Endothelial cell of umbilical vein (primary cell): Measurements from ENCODE around the gene TEX264. TPM values are rescaled to one million over a fixed set of nuclear protein-coding genes. Genes with fewer than 3 reads are reported as not detected.

Experiments
- BruUV-seq: library from RNA; stranded (reverse); fragments of 400-500 nt; replicated peaks from 2 replicates; lab custom pipeline; 2021; lab: Mats Ljungman, UMichigan
- CTCF ChIA-PET: fragments of 300-600, 350-600 bp; sonication (Branson Sonifier 250); formaldehyde crosslinking; loops from one replicate; lab custom pipeline; 2021; ENCODE audit warnings: antibody characterized with exemption, inconsistent platforms; lab: Charles Lee
- POLR2A ChIA-PET: fragments of 300-600, 350-600 bp; sonication (Branson Sonifier 250); formaldehyde crosslinking; loops from one replicate; lab custom pipeline; 2021; ENCODE audit warnings: antibody characterized with exemption, inconsistent platforms; lab: Charles Lee
- DNase-seq: peaks from one replicate; pipeline ENCODE4 v3.0.0-alpha.2; 2011; ENCODE audit warnings: low read depth, low spot score
- FAIRE-seq: peaks from 2 replicates; lab custom pipeline; 2011; peaks lifted over from hg19 to GRCh38; lab: Jason Lieb, UNC
- H2AFZ ChIP-seq: 2 replicates; pipeline ENCODE4 v1.6.0; 2012; ENCODE audit warnings: low read depth, low read length, control low read depth, inconsistent platforms
- H3K27ac ChIP-seq: 2 replicates; pipeline ENCODE4 v1.5.1; 2011; ENCODE audit warnings: low read depth, mild to moderate bottlenecking, control low read depth, low read length, moderate library complexity; ENCODE audit not compliant: insufficient read depth
- H3K27me3 ChIP-seq, 2 experiments: 2 replicates each; pipeline versions ENCODE4 v1.6.0 to v1.6.1; 2011; ENCODE audit warnings: low read length in 2 of 2, mixed read lengths in 1 of 2; ENCODE audit not compliant: control insufficient read depth in 2 of 2, insufficient read depth in 2 of 2
- H3K36me3 ChIP-seq, 2 experiments: 2 replicates in 1 of 2; 3 replicates in 1 of 2; pipeline ENCODE4 v1.5.1; 2011; ENCODE audit warnings: low read length in 2 of 2, mild to moderate bottlenecking in 1 of 2, moderate library complexity in 1 of 2; ENCODE audit not compliant: control insufficient read depth in 2 of 2, insufficient read depth in 2 of 2; ENCODE audit errors: extremely low read depth in 1 of 2
- H3K4me1 ChIP-seq: 3 replicates; pipeline ENCODE4 v1.5.1; 2011; ENCODE audit warnings: mild to moderate bottlenecking, low read length; ENCODE audit not compliant: control insufficient read depth, insufficient read depth; ENCODE audit errors: extremely low read depth
- H3K4me2 ChIP-seq: 2 replicates; pipeline ENCODE4 v1.6.1; 2011; ENCODE audit warnings: low read length, control low read depth, mixed read lengths; ENCODE audit not compliant: insufficient read depth
- H3K4me3 ChIP-seq, 3 experiments: fragments of 200-600 bp in 1 of 3; sonication (generic), shearing (Covaris generic) in 1 of 3; replicated peaks in 1 of 3; 2 replicates each; pipeline ENCODE4 v1.5.1; 2011 to 2016; ENCODE audit warnings: control low read depth in 3 of 3, low read length in 3 of 3, mild to moderate bottlenecking in 2 of 3, inconsistent platforms in 1 of 3, low read depth in 1 of 3, moderate library complexity in 1 of 3; ENCODE audit not compliant: insufficient read depth in 1 of 3
- H3K79me2 ChIP-seq: 2 replicates; pipeline ENCODE4 v1.6.0; 2012; ENCODE audit warnings: low read length, inconsistent platforms; ENCODE audit not compliant: control insufficient read depth, insufficient read depth
- H3K9ac ChIP-seq: replicated peaks from 2 replicates; pipeline ENCODE3; 2011; ENCODE audit warnings: low read length, control low read depth; ENCODE audit not compliant: insufficient read depth; ENCODE audit errors: extremely low read depth
- H3K9me1 ChIP-seq: replicated peaks from 3 replicates; pipeline ENCODE4 v1.6.0; 2011; ENCODE audit warnings: mild to moderate bottlenecking, low read length; ENCODE audit not compliant: control insufficient read depth, insufficient read depth; ENCODE audit errors: extremely low read depth
- H3K9me3 ChIP-seq: replicated peaks from 2 replicates; pipeline ENCODE4 v1.5.1; 2012; ENCODE audit warnings: low read length, inconsistent platforms; ENCODE audit not compliant: control insufficient read depth, insufficient read depth
- H4K20me1 ChIP-seq: replicated peaks from 2 replicates; pipeline ENCODE3; 2011; ENCODE audit warnings: mild to moderate bottlenecking, low read length; ENCODE audit not compliant: control insufficient read depth, insufficient read depth; ENCODE audit errors: extremely low read depth
- CTCF ChIP-seq, 2 donors: IDR thresholded peaks; 1 replicate in 1 of 2; 2 replicates in 1 of 2; pipeline ENCODE4 v1.5.1; 2011; ENCODE audit warnings: low read length in 2 of 2, mild to moderate bottlenecking in 2 of 2, moderate library complexity in 2 of 2, control low read depth in 1 of 2, inconsistent platforms in 1 of 2, low read depth in 1 of 2; ENCODE audit not compliant: insufficient read depth in 1 of 2; ENCODE audit errors: extremely low read depth in 1 of 2
- EZH2 ChIP-seq: IDR thresholded peaks from 2 replicates; pipeline ENCODE4 v1.6.1; 2012; ENCODE audit warnings: borderline replicate concordance, low read depth, mild to moderate bottlenecking, moderate library complexity, low read length, inconsistent platforms; ENCODE audit not compliant: severe bottlenecking
- FOS ChIP-seq: IDR thresholded peaks from 2 replicates; pipeline ENCODE4 v1.6.1; 2011; ENCODE audit warnings: mild to moderate bottlenecking, low read length, moderate library complexity, borderline replicate concordance; ENCODE audit not compliant: insufficient read depth
- GATA2 ChIP-seq: IDR thresholded peaks from 2 replicates; pipeline ENCODE4 v1.7.0; 2011; ENCODE audit warnings: low read depth, mild to moderate bottlenecking, moderate library complexity, mixed read lengths, low read length; ENCODE audit not compliant: insufficient read length, insufficient read depth
- JUN ChIP-seq: IDR thresholded peaks from 2 replicates; pipeline ENCODE4 v1.6.1; 2011; ENCODE audit warnings: borderline replicate concordance, low read depth; ENCODE audit not compliant: insufficient read length, insufficient read depth
- MAX ChIP-seq: IDR thresholded peaks from 2 replicates; pipeline ENCODE4 v1.6.1; 2011; ENCODE audit not compliant: insufficient read depth, insufficient read length
- MYC ChIP-seq: IDR thresholded peaks from one replicate; pipeline ENCODE4 v1.6.1; 2011; ENCODE audit warnings: mild to moderate bottlenecking, low read depth, low read length
- POLR2A ChIP-seq: IDR thresholded peaks from 2 replicates; pipeline ENCODE4 v1.6.1; 2012; ENCODE audit warnings: low read depth, mild to moderate bottlenecking, control low read depth, low read length
- POLR2AphosphoS5 ChIP-seq: IDR thresholded peaks from 2 replicates; pipeline ENCODE4 v1.6.1; 2012; ENCODE audit warnings: low read depth, mild to moderate bottlenecking, control low read depth, low read length, moderate library complexity; ENCODE audit not compliant: insufficient read depth
- dilution Hi-C: fragments of 300-500 bp; cut with MboI; formaldehyde crosslinking; loops from one replicate; pipeline ENCODE4 v1.15.0; 2019; ENCODE audit warnings: low sequenced_read_pairs; ENCODE audit not compliant: extremely low pct_ligation_motif_present
- intact Hi-C: fragments of 100-400 bp; cut with micrococcal nuclease; formaldehyde crosslinking; loops from one replicate; pipeline ENCODE4 v1.10.0; 2022
- polyA plus RNA-seq, 4 experiments: library from polyadenylated mRNA; depleted of rRNA in 3 of 4; stranded (reverse) in 3 of 4; unstranded in 1 of 4; fragments of >200 nt; gene quantifications; 2 replicates each; pipeline versions ENCODE4 v1.2.1 to v1.2.3, GENCODE V29; 2011 to 2012; ENCODE audit warnings: missing spikeins in 1 of 4
- total RNA-seq: library from RNA; stranded (reverse); gene quantifications from 2 replicates; pipeline ENCODE4 v1.2.3, GENCODE V29; 2021

The TEX264 gene
- total and polyA plus RNA-seq, 2 donors (not counting 3 experiments of a cell fraction or from before 2014, with no cell fraction given): 29.0 to 89.7 TPM

GRCh38 chr3:51686512-51687215 lies 15.6 kb downstream of the TEX264 start:
- no peaks in the 10 kb centered on the region for H3K9me1 ChIP-seq
- H4K20me1 ChIP-seq: no peaks in the 10 kb centered on the region
- no peak overlapping the region for H3K4me3 ChIP-seq
- ChIA-PET CTCF (interaction anchor here (1.2 to 1.9 kb wide), 3 partner anchors 14 to 185 kb away, joined by 3 to 8 read pairs (median 4); no protein-coding TSS in a partner anchor), POLR2A (no interaction called here)
- dilution Hi-C loops (no loop called here), intact Hi-C loops (no loop called here)
- peaks cover 11% of the 10 kb centered on the region for H3K4me1 ChIP-seq
- H3K9me3 ChIP-seq: no peaks in the 10 kb centered on the region
- no peak for TF ChIP-seq MYC
- no peak overlapping the region for H3K4me2 ChIP-seq
- H3K36me3 ChIP-seq: peaks cover 2 to 7% of the 10 kb centered on the region in 2 experiments
- no peak for FAIRE-seq
- H3K79me2 ChIP-seq: no peaks in the 10 kb centered on the region
- H3K27ac ChIP-seq: no peak overlapping the region
- DNase-seq: no peak
- BruUV-seq: no TSS peak
- H3K27me3 ChIP-seq: no peaks in the 10 kb centered on the region
- H2AFZ ChIP-seq: no peak overlapping the region
- H3K9ac ChIP-seq: no peak overlapping the region

- ChIA-PET POLR2A (no interaction called here), CTCF (interaction anchor here (1.9 kb wide), 1 partner anchor 186 kb away, joined by 8 read pairs; no protein-coding TSS in a partner anchor)
- dilution Hi-C loops (no loop called here), intact Hi-C loops (no loop called here)
- Histone ChIP-seq H3K36me3 (peaks cover 2 to 8% of the 10 kb centered on the region in 2 experiments), H3K4me3 (no peak overlapping the region), H3K4me2 (no peak overlapping the region), H3K9me3 (no peaks in the 10 kb centered on the region), H3K4me1 (peaks cover 4% of the 10 kb centered on the region), H2AFZ (no peak overlapping the region), H3K27me3 (no peaks in the 10 kb centered on the region), H3K9ac (no peak overlapping the region), H3K27ac (no peak overlapping the region), H4K20me1 (no peaks in the 10 kb centered on the region), H3K79me2 (no peaks in the 10 kb centered on the region), H3K9me1 (no peaks in the 10 kb centered on the region)
- no TSS peak for BruUV-seq
- FAIRE-seq (no peak), DNase-seq (no peak)
- TF ChIP-seq FOS: no peak
- TF ChIP-seq GATA2: no peak
- no peak for TF ChIP-seq CTCF (IDR thresholded peaks at IDR 0.05; ENCODE audit: extremely low read depth in 1 of 2, insufficient read depth in 1 of 2, low read depth in 1 of 2, low read length in 2 of 2)
- no peak for TF ChIP-seq MYC
- TF ChIP-seq MAX: no peak
- TF ChIP-seq POLR2A: no peak
- no peak for TF ChIP-seq EZH2
- no peak for TF ChIP-seq JUN
- TF ChIP-seq POLR2AphosphoS5: no peak
Observed at GRCh38 chr3:51687431-51688205, 16.6 kb downstream of the TEX264 start.
